ENCODE results near the gene HNF1B.

HNF1B gene

GRCh38 chr17:37761059-37761458, 16.2 kb upstream of the HNF1B start:
- DNase-seq = peak in 1 of 2 donors; percentile 55

GRCh38 chr17:37759014-37759637, 14.3 kb upstream of the HNF1B start:
- DNase-seq = no peak

GRCh38 chr17:37756051-37756450, 11.2 kb upstream of the HNF1B start:
- no peak for DNase-seq

GRCh38 chr17:37755455-37755854, 10.6 kb upstream of the HNF1B start:
- no peak for DNase-seq

- DNase-seq = no peak
Measured at GRCh38 chr17:37754363-37754762, 9.5 kb upstream of the HNF1B start.

GRCh38 chr17:37752482-37752881, 7.6 kb upstream of the HNF1B start:
- no peak for DNase-seq

- no peak for DNase-seq
Measured at GRCh38 chr17:37750768-37751475, 6.1 kb upstream of the HNF1B start.

GRCh38 chr17:37750292-37750691, 5.4 kb upstream of the HNF1B start:
- DNase-seq = no peak

- DNase-seq = no peak
Measured at GRCh38 chr17:37747222-37747621, 2.4 kb upstream of the HNF1B start.

- DNase-seq = no peak
Measured at GRCh38 chr17:37746617-37747016, 1.8 kb upstream of the HNF1B start.

- no peak for DNase-seq
Measured at GRCh38 chr17:37745801-37746426, 1.1 kb upstream of the HNF1B start.

- DNase-seq = no peak
Measured at GRCh38 chr17:37744633-37744927, 279 bp downstream of the HNF1B start.

GRCh38 chr17:37743875-37744632, 805 bp downstream of the HNF1B start:
- DNase-seq = no peak

- DNase-seq = no peak
Measured at GRCh38 chr17:37743612-37743874, 1.3 kb downstream of the HNF1B start.

GRCh38 chr17:37742762-37743611, 1.9 kb downstream of the HNF1B start:
- no peak for DNase-seq

- DNase-seq = no peak
Measured at GRCh38 chr17:37742116-37742761, 2.6 kb downstream of the HNF1B start.

GRCh38 chr17:37741341-37742115, 3.3 kb downstream of the HNF1B start:
- DNase-seq = no peak

GRCh38 chr17:37740915-37741314, 3.9 kb downstream of the HNF1B start:
- DNase-seq = no peak

- no peak for DNase-seq
Measured at GRCh38 chr17:37737971-37738370, 6.9 kb downstream of the HNF1B start.

- no peak for DNase-seq
Measured at GRCh38 chr17:37737081-37737480, 7.8 kb downstream of the HNF1B start.

- no peak for DNase-seq
Measured at GRCh38 chr17:37736428-37736827, 8.4 kb downstream of the HNF1B start.

GRCh38 chr17:37735165-37735564, 9.7 kb downstream of the HNF1B start:
- no peak for DNase-seq
